Fibroblast of the aortic adventitia (primary cell): Measurements from ENCODE around the gene NCAPG. TPM values are rescaled to one million over a fixed set of nuclear protein-coding genes. Genes with fewer than 3 reads are reported as not detected.

Source experiments
- DNase-seq: peaks from one replicate; pipeline ENCODE4 v3.0.0-alpha.2; 2010; ENCODE audit warnings: low read depth
- H3K4me3 ChIP-seq: 2 replicates; pipeline ENCODE4 v1.5.1; 2011; ENCODE audit warnings: low read depth, mild to moderate bottlenecking, control low read depth, low read length, moderate library complexity
- CTCF ChIP-seq: IDR thresholded peaks from 2 replicates; pipeline ENCODE4 v1.5.1; 2011; ENCODE audit warnings: mild to moderate bottlenecking, low read length, control low read depth, inconsistent platforms; ENCODE audit not compliant: insufficient read depth
- total RNA-seq: library from RNA; depleted of rRNA; stranded (reverse); fragments of >200 nt; gene quantifications from 2 replicates; pipeline ENCODE4 v1.2.3, GENCODE V29; 2012; ENCODE audit warnings: low replicate concordance

NCAPG gene
- total RNA-seq, 1 donor: 60.1 TPM

GRCh38 chr4:17765514-17766286, 45.1 kb upstream of the NCAPG start:
- DNase-seq: no peak
- H3K4me3 ChIP-seq: no peak overlapping the region
- no peak for TF ChIP-seq CTCF

- TF ChIP-seq CTCF: no peak
- H3K4me3 ChIP-seq: no peak overlapping the region
- DNase-seq: no peak
These were observed 43.8 kb upstream of the NCAPG start for GRCh38 chr4:17766826-17767458.

- TF ChIP-seq CTCF: no peak
- no peak overlapping the region for H3K4me3 ChIP-seq
- DNase-seq: no peak
These were observed 41.2 kb upstream of the NCAPG start for GRCh38 chr4:17769406-17770174.

GRCh38 chr4:17770845-17771244, 39.9 kb upstream of the NCAPG start:
- TF ChIP-seq CTCF: no peak
- H3K4me3 ChIP-seq: no peak overlapping the region
- peak; percentile 26 for DNase-seq

GRCh38 chr4:17771284-17771908, 39.4 kb upstream of the NCAPG start:
- DNase-seq: no peak
- no peak overlapping the region for H3K4me3 ChIP-seq
- no peak for TF ChIP-seq CTCF

- no peak for TF ChIP-seq CTCF
- H3K4me3 ChIP-seq: no peak overlapping the region
- no peak for DNase-seq
These were observed 37.6 kb upstream of the NCAPG start for GRCh38 chr4:17773135-17773698.
